Amniotic epithelial cell (primary cell): ENCODE results near the gene MBOAT2.

Experiments
- DNase-seq: peaks from one replicate; pipeline ENCODE4 v3.0.0-alpha.2; 2010; ENCODE audit warnings: low read depth

MBOAT2 gene

DNA sequence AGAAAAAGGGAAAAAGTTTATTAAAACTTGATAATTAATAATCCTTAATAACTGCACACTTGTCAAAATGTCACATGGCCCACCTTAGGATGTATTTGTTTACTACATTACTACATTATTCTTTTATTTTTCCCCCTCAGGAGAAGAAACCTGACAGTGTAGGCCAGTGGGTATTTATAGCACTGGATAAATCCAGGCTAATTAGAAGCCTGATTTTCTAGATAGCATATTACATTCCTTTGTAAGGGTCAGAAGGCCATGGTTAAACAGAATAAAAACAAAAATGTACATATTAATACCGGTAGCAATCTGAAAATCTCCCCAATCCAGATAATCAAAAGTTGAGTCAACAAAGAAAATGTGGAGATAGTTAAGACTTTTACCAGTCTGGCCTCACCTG, 144.6 kb downstream of the MBOAT2 start:
- DNase-seq: no peak

DNA sequence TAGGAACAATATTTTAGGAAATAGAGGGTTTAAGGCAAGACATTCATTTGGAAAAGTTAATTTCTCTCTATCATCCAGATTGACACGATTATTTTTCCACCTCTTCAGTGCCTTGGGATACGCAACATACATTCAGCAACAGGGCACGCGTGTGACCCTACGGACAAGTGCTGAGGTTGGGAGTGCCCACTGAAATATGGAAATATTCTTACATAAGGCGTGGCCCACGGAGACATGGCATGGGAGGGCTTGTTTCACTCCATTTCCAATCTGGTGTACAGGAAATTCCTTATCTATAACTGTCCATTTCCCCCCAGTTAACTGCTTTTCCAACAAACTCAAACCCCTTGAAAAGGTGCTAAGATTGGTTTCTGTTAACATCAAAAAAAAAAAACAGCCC, 145.2 kb downstream of the MBOAT2 start:
- no peak for DNase-seq

DNA sequence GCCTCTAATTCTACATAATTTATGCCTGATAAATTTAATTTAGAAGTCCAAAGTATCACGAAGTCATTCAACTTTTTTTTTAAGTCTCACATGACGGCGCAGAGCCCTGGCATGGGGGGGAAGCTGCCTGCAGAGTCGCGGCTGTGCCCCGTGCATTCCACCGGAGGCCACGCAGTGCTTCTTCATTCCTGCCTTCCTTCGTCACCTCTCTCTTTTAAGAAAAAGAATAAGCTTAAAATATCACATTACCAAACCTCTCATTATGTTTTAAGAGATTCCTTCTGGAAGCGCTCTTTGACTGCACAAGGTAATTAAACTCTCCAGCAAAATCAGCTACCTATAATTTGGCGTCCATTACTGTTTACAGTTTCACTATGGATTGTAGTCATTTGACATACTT, 145.8 kb downstream of the MBOAT2 start:
- no peak for DNase-seq

DNA sequence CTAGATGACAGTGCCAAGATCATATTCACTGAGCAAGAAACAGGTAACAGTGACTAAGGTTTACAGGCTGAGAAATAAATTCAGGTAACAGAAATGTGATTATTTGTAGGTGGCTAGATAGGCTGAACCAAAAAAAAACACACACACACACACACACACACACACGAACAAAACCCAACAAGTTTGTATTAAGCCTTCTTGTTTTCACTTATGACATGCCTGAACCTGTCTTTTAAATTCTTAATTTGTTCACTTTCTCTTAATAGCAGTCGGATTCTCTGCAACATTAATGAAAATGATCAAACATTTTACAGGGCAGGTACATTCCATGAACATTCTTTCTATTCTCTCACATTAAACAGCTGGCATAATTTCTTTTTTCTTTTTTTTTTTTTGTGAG, 147.3 kb downstream of the MBOAT2 start:
- no peak for DNase-seq

DNA sequence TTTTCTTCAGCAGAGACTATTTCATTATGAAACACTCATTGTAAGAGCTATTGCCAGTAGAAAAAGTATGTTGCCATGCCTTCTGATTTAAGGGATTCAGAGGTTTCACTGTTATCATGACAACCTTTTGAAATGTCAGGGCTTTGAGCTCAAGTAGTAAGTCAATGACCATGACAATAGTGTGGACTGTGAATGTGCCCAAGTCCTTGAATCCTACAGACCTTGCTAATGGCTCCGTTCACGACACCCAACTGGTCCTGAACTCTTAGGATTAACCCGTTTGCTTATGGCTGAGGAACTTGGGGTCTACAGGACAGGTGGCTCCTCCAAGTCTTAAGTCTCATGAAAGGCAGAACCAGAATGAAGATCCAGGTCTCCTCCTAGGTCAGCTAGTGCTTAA, 148.5 kb downstream of the MBOAT2 start:
- DNase-seq: no peak

DNA sequence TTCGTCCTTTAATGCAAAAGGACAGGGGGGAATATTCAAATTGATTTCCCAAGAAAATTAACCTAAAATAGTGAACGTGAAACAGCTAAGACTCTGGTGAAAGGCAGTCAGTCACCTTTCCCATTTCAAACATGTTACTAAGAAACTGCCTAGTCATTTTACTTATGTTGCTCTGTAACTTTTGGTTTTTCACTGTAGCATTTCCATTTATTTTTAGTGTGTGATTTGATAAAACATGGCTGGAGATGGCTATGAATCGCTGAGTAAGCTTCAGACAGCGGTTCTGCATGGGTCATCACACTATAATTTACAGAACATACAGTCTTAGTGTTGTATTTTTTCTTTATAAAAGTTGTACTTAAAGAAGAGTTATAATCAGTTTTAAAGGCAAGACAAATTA, 150.1 kb downstream of the MBOAT2 start:
- DNase-seq: no peak

DNA sequence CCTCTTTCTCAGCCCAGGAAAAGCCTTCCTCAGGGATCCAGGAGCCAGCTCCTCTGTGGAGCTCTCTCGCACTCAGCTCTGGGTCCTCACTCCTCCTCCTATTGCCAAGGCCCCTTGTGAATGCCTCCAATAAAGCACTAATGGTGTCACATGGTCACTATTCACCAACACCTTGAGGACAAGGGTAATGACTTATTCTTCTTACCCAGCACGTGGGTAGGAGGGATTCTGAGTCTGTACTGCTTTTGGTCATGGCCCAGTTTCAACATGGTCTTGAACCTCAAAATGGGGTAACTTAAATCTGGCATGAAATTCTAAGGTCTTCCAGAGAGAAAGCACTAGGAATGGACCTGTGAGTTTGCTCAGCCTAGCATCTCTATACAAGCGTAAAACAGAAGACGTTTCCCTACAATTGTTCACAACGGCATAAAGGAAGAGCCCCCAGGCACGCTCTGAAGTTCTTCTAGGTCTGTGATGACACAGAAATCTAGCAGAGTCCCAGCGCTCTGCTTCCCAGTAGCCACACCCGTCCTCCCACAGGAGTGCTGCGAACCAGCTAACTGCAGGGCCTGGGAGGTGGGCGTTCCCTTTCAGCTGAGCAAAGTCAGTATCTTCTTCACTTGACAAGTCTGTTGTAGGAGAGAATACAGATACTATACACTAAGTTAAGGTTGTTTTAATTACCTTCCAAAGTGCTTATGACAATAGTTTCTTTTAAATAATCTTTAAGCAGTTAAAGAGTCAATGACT, 151.5 kb downstream of the MBOAT2 start:
- DNase-seq: peak; percentile 42

DNA sequence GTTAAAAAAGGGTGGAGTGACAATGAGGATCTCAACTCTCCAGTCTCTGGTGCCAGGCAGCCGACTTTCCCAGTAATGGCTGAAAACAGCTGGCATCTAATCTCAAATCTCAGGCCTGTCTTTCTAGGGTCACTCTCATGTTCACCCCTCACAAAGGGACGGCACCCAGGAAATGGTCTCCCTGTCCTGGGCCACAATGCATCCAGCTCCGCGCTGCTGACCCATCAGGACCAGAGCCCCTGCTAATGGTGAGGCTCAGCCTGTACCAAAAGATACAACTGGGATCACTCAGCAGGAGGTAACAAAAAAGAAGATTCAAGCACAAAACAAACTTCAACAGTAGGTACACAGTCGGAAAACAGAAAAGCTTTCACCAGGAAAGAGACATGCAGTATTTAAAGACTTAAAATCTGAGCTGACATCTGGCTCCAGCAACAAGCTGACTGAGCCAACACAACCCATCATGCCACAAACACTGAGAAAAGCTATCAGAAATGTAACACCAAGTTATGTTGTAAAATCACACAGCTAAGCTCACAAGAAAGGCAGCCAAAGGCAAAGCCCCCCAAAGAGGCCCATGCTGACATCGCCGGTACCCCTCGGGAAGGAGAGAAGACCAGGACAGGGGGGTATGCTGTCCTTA, 152.5 kb downstream of the MBOAT2 start:
- no peak for DNase-seq

DNA sequence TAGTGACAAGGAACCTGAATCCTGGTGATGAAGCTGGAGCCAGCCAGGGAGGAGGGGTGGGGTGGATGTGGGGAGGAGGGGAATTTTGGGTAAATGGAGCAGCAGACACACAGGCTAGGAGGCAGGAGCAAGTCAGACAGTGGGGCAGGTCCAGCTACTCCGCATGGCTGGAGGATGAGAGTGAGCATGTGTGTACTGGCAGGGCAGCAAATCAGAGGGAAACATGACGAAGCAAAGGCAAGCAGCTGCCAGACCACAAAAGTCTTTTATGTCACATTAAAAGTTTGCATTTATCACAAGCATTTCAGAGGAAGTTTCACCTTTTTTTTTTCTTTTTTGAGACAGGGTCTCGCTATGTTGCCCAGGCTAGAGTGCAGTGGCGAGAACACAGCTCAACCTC, 154.2 kb downstream of the MBOAT2 start:
- DNase-seq: peak; percentile 55

DNA sequence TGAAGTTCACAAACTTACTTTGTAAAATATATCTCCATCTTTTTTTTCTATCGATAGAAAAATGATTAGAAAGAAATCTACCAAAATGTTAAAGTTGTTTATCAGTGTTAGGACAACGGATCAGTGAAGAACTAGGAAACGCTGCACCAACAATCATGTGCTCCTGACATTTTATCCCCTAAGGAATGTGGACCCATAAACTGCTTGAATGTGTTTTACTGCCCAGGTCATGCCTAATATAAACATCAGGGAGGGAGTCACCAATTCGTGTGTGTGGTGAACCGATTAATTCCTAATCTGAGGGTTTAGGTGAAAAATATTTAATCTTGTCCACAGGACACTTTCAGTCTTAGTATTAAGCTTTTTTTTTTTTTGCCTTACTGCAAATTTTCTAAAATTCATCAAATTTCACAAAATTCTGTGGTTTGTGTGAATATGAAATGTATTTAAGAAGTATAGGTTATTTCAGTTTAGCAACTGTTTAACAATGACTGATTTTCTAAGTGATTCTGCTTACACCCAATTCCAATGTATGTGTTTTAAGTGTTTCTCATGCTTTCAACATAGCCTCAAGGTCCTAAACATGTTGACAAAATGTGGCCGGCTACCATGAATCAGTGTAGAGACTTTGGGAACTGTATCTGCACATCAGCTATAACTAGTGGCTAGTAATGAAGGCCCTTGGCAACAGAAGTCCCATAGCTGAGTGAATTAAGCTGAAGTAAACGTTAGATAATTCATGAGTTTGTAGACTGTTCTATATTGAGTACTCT, 155.0 kb downstream of the MBOAT2 start:
- no peak for DNase-seq

DNA sequence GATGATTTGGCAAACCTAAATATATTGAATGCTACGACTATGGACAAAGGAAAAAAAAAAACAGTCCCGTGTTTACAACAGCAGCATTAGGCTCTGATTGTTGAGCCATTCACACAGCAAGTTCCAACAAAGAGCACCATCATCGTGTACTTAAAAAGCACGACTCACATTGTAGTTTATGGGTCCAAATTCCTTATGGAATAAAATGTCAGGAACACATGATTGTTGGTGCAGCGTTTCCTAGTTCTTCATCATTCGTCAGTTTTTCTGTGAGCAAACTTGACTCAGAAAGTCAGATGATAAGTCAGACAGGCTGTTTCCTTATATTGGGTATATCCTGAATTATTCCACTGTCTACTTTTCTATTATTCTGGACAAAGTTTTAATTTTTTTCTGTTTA, 156.1 kb downstream of the MBOAT2 start:
- DNase-seq: peak; percentile 53

DNA sequence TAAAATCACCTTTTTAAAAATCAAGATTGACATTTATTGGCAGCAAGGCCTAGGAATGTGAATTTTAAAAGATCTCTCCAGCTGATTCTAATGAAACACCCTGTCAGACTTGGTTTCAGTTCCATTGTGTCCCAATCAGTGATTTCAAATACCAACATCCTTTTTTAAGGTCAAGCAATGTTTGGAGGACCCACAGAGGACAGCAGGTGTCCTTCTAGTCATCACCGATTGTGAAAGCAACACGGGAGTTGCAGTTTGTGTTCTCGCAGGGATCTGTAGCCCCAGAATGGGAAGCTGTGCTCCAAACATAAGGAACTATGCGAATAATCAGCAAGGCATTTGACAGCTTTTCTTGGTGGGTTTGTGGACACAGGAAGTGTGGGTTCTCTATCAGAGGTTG, 161.6 kb downstream of the MBOAT2 start:
- no peak for DNase-seq

DNA sequence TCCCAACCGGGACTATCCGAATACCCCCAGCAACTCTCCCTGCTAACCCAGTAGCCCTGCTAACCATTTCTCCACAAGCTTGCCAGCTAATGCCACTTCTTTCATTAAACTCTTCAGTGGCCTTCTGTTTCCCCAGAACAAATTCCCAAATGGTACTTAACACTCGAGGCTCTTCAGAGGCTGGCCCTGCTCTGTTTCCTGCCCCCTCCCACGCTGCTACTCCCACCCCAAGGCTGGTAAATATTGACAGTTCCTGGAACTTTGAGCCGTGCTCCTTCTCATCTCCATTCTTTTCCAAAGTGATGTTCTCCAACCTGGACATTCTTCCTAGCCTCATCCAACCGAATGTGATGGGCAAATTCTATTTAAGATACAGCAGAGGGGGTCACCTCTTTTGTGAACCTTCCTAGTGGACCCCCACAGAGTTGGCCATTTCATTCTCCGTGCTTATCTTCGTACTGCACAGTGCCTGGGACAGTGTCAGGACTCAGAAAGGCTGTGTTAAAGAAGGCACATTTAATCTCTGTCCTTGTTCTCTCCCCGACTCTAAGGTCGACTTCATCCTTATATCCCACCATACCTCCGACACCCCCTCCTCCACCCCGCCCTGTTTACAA, 162.9 kb downstream of the MBOAT2 start:
- DNase-seq: no peak

DNA sequence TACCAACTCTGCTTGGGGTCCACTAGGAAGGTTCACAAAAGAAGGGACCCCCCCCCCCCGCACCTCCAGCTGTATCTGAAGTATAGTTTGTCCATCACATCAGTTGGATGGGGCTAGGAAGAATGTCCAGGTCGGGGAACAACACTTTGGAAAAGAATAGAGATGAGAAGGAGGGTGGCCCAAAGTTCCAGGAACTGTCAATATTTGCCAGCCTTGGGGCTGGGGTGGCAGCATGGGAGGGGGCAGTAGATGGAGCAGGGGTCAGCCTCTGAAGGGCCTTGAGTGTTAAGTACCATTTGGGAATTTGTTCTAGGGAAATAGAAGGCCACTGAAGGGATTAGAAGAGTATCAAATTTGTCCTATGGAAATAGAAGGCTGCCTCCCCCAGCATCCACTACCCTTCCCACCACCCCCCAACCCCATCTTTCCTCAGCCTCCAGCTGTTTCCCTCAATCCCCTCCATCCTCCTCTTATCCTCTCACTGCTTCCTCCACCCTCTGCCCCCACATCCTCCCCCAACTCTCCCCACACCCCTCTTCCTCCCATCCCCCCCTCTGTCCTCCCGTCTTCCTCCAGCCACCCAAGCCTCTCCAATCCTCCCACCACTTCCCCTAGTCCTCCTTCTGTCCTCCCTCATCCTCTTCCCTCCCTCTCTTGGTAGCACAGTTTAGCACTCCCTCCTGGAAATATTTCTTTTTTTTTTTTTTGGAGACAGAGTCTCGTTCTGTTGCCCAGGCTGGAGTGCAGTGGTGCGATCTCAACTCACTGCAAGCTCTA, 164.1 kb downstream of the MBOAT2 start:
- DNase-seq: no peak

DNA sequence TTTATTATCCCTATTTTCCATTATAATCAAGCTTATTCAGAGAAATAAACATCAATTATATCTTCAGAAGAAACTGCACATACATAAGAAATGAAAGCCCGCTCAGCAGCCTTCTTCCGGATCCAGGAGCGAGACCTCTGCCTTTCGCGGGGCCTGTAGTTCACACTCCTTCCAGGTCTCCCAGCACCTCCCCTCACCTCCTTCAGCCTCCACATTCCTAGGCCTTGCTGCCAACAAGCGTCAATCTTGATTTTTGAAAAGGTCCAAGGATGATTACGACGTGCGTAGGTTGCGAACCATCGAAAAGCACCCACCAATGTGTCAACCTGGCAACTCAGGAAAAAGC, 165.7 kb downstream of the MBOAT2 start:
- no peak for DNase-seq

DNA sequence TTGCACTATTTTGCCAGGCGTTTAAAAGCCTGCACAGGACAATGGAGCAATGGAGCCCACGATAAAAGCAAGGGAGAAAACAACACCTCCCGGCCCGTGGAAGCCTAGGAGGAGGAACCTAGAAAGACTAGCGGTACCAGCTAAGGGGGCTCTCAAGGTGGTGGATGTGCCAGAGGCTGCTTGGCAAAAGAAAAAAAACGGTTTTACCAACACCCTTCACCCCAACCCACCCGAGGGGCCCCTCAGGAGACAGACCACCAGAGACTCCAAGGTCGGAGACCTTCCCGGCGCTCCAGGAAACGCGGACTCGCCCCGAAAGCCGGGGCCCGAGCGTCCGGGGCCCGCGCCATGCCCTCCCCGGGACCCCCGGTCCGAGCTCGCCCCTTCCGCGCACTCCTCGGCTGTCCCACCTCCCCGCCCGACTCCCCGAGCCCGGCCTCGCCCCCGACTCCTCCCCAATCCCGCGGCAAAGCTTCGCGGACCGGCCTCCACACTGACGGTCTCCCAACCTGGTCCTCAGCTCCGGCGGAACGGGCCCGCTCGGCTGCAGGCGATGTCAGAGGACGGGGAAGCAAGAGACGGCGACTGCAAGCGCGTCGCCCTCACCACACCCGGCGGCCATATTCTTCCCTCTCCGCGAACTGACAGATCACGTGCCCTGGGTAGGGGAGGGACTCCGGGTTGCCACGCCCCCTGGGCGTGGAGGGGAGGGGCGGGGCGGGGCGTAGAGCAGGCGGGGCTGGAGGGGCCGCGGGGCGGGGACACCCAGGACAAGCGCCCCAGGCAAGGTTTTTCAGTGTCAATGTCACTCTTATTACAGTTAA, 166.3 kb downstream of the MBOAT2 start, which contains the start of gene KIDINS220:
Gene KIDINS220, minus strand, starts transcription at position 643 of the 824 bp plus-strand sequence. CDS start 10,520 bp downstream, outside the sequence.
- DNase-seq: peak; percentile 65

DNA sequence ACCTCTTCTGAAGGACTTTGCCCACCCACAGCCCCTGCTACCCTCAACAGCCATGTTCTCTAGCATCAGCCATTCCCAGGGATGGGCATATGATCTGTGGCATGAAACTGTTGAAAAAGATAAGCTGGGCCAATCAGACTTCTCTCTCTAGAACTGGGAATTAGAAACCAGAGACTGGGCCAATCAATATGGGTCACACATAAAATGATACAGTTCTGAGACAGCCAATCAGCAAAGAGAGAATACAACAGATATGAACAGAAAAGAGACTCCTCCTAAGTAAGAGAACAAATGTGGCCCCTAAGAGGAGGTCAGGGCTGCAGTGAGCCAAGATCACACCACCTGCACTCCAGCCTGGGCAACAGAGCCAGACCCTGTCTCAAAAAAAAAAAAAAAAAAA, 168.2 kb downstream of the MBOAT2 start:
- DNase-seq: no peak

DNA sequence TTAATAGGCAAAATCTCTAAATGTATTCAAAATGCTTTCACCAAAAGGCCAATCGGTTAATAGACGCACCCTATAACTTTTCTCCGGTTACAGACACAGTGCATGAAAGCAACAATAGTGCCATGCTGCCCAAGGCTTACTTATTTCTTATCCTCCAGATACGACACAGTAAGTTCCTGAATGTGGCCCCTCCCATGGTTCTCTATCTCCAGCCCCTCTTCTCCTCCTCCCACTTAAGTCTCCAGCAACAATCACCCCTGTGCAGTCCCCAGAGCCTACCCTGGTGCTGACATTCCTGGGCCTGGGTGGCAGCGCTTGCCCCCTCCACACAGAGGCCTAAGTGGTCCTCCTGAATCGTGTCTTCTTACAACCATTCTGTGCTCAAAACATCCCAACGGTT, 169.6 kb downstream of the MBOAT2 start:
- DNase-seq: no peak

DNA sequence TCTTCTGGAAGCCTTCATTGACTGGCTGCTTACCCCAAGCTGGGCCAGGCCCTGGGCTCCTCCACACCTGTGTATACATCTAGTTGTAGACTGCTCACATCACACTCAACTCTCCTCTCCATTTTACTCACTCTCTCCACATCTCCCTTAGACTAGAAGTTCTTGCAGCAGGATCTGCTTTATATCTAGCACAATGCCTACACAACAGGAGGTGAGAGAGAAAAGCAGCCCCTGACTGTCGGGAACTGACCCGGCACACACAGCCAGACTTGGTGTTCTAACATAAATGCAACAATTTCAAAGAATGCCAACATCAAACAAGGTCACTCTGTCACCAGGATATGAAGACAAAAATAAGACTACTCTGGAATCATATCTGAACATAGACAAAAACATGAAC, 172.0 kb downstream of the MBOAT2 start:
- DNase-seq: no peak

DNA sequence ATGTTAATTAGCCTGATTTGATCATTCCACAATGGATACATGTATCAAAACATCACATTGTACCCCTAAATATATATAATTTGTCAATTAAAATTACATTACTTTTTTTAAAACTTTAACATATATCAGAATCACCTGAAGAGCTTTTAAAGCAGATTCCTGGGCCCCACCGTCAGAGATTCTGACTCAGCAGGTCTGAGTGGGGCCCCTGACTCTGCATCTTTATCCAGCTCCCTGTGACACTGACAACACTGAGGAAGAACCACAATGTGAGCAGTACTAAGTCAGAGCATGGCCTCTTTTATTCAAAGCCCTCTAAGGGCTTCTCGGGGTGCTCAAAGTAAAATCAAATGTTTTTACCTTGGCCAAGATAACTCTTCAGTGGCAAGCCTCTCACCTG, 175.8 kb downstream of the MBOAT2 start:
- DNase-seq: no peak

DNA sequence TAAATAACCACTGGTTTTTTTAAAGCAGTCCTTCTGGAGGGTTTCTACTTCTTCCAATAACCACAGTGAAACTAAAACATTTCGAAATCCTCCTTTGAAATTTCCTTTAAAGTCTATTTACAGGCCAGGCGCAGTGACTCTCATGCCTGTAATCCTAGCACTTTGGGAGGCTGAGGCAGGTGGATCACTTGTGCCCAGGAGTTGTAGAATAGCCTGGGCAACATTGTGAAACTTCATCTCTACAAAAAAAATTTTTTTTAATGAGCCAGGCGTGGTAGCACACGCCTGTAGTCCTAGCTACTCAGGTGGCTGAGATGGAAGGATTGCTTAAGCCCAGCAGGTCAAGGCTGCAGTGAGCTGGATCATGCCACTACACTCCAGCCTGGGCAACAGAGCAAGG, 181.3 kb downstream of the MBOAT2 start:
- peak; percentile 48 for DNase-seq
